Activated naive CD4-positive, alpha-beta T cell treated with anti-CD3 and anti-CD28 coated beads, Interleukin-2, amount 50 U/mL, for 24 hours (primary cell): ENCODE results near the gene TLN1.
A peak's percentile ranks its signal among the peaks of the same experiment; 100 is the strongest.

Experiments used
- H3K27ac Mint-ChIP-seq: one replicate; pipeline ENCODE4 v1.8.0; 2021; ENCODE audit warnings: mild to moderate bottlenecking, mixed read lengths
- H3K27me3 Mint-ChIP-seq: one replicate; pipeline ENCODE4 v1.8.0; 2021; ENCODE audit warnings: mixed read lengths
- H3K36me3 Mint-ChIP-seq: one replicate; pipeline ENCODE4 v1.8.0; 2021; ENCODE audit warnings: mixed read lengths
- H3K4me1 Mint-ChIP-seq: one replicate; pipeline ENCODE4 v1.8.0; 2021; ENCODE audit warnings: mixed read lengths
- H3K4me3 Mint-ChIP-seq: one replicate; pipeline ENCODE4 v1.8.0; 2021; ENCODE audit warnings: mild to moderate bottlenecking, mixed read lengths
- H3K9me3 Mint-ChIP-seq: one replicate; pipeline ENCODE4 v1.8.0; 2021; ENCODE audit warnings: mixed read lengths

TLN1 gene

GRCh38 chr9:35706951-35707350 lies 25.0 kb downstream of the TLN1 start:
- Mint-ChIP-seq H3K4me3 (no peak overlapping the region), H3K27me3 (no peaks in the 10 kb centered on the region), H3K9me3 (no peaks in the 10 kb centered on the region), H3K36me3 (peaks cover 24% of the 10 kb centered on the region), H3K27ac (no peak overlapping the region), H3K4me1 (no peaks in the 10 kb centered on the region)

GRCh38 chr9:35705836-35706430 lies 26.1 kb downstream of the TLN1 start:
- Mint-ChIP-seq H3K27me3 (no peaks in the 10 kb centered on the region), H3K36me3 (peaks cover 21% of the 10 kb centered on the region), H3K4me1 (no peaks in the 10 kb centered on the region), H3K9me3 (no peaks in the 10 kb centered on the region), H3K27ac (no peak overlapping the region), H3K4me3 (no peak overlapping the region)

DNA sequence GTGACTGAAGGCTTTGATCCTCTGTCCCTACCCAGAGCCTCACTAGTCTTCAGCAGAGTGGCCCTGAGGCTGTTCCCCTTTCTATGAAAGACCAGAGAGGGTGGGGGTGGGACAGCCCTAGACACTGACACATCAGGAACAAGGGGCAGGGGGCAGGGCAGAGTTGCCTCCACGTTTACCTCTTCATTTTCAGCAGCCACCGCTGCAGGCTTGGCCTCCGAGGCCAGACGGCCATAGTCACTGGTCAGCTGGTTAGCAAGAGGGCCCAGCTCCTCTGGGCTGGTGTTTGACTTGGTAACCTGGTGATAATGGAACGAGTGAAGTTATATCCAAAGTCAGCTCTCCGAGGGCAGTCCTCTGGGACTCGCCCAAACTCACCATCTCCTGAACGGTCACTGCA lies 26.6 kb downstream of the TLN1 start:
- H3K9me3 Mint-ChIP-seq, result no peaks in the 10 kb centered on the region
- no peak overlapping the region for H3K4me3 Mint-ChIP-seq
- no peak overlapping the region for H3K27ac Mint-ChIP-seq
- no peaks in the 10 kb centered on the region for H3K4me1 Mint-ChIP-seq
- H3K27me3 Mint-ChIP-seq, result no peaks in the 10 kb centered on the region
- peaks cover 19% of the 10 kb centered on the region for H3K36me3 Mint-ChIP-seq

DNA sequence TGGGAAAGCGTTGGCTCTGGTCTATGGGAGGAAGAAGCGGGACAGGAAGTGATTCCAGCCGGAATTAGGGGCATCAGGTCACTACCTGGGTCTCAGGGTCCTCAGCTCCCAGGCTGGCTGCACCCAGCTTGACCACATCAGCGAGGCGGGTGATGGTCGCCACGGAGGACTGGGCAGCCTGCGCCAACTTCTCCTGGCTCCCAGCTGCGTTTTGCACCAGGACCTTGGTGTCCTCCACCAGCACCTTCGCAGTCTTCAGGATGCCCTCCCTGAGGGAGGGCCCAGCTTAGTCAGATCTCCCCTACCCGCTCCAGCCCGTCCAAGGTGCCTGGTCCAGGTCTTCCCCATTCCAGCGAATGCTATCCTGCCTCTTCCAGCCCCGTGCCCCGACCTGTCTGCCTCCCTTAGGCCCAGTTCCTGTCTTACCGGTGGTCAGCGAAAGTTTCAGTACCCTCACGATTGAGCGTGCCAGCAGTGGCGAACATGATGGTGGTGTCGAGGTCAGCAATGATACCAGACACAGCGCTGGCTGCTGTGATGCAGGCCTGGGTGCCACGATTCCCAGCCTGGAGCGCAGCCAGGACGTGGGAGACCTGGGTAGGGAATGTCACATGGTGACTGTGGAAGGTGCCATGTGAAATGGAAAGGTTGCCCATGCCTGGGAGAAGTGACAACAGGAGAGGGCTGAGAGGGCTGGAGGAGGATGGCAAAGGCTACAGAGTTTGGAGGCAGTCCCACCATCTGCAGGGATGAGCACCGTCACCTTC lies 27.9 kb downstream of the TLN1 start:
- Mint-ChIP-seq H3K36me3 (peaks cover 19% of the 10 kb centered on the region), H3K27me3 (no peaks in the 10 kb centered on the region), H3K4me3 (no peak overlapping the region), H3K4me1 (no peaks in the 10 kb centered on the region), H3K9me3 (no peaks in the 10 kb centered on the region), H3K27ac (no peak overlapping the region)

- Mint-ChIP-seq H3K4me3 (no peak overlapping the region), H3K27ac (no peak overlapping the region), H3K27me3 (no peaks in the 10 kb centered on the region), H3K36me3 (peaks cover 16% of the 10 kb centered on the region), H3K4me1 (no peaks in the 10 kb centered on the region), H3K9me3 (no peaks in the 10 kb centered on the region)
Measured at GRCh38 chr9:35702696-35703095, 29.3 kb downstream of the TLN1 start.

- H3K36me3 Mint-ChIP-seq, result peaks cover 13% of the 10 kb centered on the region
- no peaks in the 10 kb centered on the region for H3K27me3 Mint-ChIP-seq
- H3K4me1 Mint-ChIP-seq, result peaks cover 8% of the 10 kb centered on the region
- no peaks in the 10 kb centered on the region for H3K9me3 Mint-ChIP-seq
- no peak overlapping the region for H3K4me3 Mint-ChIP-seq
- H3K27ac Mint-ChIP-seq, result no peak overlapping the region
Measured at GRCh38 chr9:35700942-35701341, 31.1 kb downstream of the TLN1 start.

- Mint-ChIP-seq H3K4me3 (no peak overlapping the region), H3K9me3 (no peaks in the 10 kb centered on the region), H3K4me1 (peaks cover 8% of the 10 kb centered on the region), H3K27ac (no peak overlapping the region), H3K36me3 (peaks cover 13% of the 10 kb centered on the region), H3K27me3 (no peaks in the 10 kb centered on the region)
Measured at GRCh38 chr9:35700031-35700430, 32.0 kb downstream of the TLN1 start.

- Mint-ChIP-seq H3K36me3 (peaks cover 10% of the 10 kb centered on the region), H3K27ac (no peak overlapping the region), H3K4me3 (no peak overlapping the region), H3K9me3 (no peaks in the 10 kb centered on the region), H3K27me3 (no peaks in the 10 kb centered on the region), H3K4me1 (peaks cover 8% of the 10 kb centered on the region)
Measured at GRCh38 chr9:35698231-35698630, 33.8 kb downstream of the TLN1 start.

- Mint-ChIP-seq H3K27me3 (no peaks in the 10 kb centered on the region), H3K27ac (no peak overlapping the region), H3K4me3 (no peak overlapping the region), H3K4me1 (peaks cover 8% of the 10 kb centered on the region), H3K9me3 (no peaks in the 10 kb centered on the region), H3K36me3 (peaks cover 10% of the 10 kb centered on the region)
Measured at GRCh38 chr9:35697486-35697885, 34.5 kb downstream of the TLN1 start.

- Mint-ChIP-seq H3K9me3 (no peaks in the 10 kb centered on the region), H3K4me1 (peaks cover 13% of the 10 kb centered on the region), H3K27me3 (no peaks in the 10 kb centered on the region), H3K27ac (peak overlapping the region; percentile 46), H3K36me3 (peaks cover 10% of the 10 kb centered on the region), H3K4me3 (no peak overlapping the region)
Measured at GRCh38 chr9:35696520-35697215, 35.3 kb downstream of the TLN1 start.

- no peak overlapping the region for H3K4me3 Mint-ChIP-seq
- no peaks in the 10 kb centered on the region for H3K27me3 Mint-ChIP-seq
- H3K9me3 Mint-ChIP-seq, result no peaks in the 10 kb centered on the region
- H3K36me3 Mint-ChIP-seq, result peaks cover 10% of the 10 kb centered on the region
- peaks cover 18% of the 10 kb centered on the region for H3K4me1 Mint-ChIP-seq
- peak overlapping the region; percentile 46 for H3K27ac Mint-ChIP-seq
Measured at GRCh38 chr9:35695943-35696401, 36.0 kb downstream of the TLN1 start.

DNA sequence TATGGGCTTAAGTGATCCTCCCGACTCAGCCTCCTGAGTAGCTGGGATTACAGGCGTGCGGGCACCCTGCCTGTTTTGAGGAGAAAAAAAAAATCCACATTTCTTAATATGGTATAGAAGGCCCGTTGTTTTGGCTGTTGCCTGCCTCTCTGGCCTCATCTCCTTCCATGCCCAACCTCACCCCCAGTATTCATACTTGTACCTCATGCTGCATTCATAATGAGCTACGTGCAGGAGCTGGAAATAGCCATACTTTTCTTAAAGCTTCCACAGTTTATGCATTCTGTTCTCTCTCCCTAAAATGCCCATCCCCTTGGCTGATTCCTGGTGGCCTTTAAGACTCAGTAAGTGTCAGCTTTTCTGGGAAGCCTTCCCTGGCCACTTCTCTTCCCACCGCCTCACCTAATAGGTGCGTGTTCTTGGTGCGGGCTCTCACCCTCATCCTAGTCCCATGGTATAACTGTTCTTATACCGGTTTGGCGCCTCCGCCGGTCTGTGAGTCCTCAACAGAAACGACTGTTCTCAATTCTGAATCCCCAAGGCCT lies 40.2 kb downstream of the TLN1 start:
- Mint-ChIP-seq H3K27me3 (no peaks in the 10 kb centered on the region), H3K4me3 (peak overlapping the region; percentile 86), H3K27ac (peak overlapping the region; percentile 69), H3K4me1 (peaks cover 34% of the 10 kb centered on the region), H3K36me3 (peaks cover 4% of the 10 kb centered on the region), H3K9me3 (no peaks in the 10 kb centered on the region)

DNA sequence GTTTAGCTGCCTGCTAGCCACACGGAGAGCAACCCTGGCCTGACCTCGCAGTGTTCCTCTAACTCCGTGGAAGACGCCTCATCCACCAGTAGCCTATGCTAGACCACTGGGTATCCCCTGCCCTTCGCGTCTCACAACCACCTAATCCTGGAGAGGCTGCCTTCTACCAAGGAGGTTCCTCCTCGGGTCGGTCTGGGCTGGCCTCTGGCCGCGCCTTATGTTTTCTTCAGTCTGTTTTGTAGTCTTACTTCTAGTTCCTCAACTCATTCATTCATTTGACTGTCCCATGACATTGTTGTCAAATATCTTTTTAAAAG lies 40.7 kb downstream of the TLN1 start:
- Mint-ChIP-seq H3K36me3 (no peaks in the 10 kb centered on the region), H3K27me3 (no peaks in the 10 kb centered on the region), H3K4me1 (peaks cover 29% of the 10 kb centered on the region), H3K4me3 (peak overlapping the region; percentile 86), H3K27ac (peak overlapping the region; percentile 87), H3K9me3 (no peaks in the 10 kb centered on the region)

- H3K27ac Mint-ChIP-seq, result no peak overlapping the region
- peaks cover 28% of the 10 kb centered on the region for H3K4me1 Mint-ChIP-seq
- no peaks in the 10 kb centered on the region for H3K27me3 Mint-ChIP-seq
- H3K9me3 Mint-ChIP-seq, result no peaks in the 10 kb centered on the region
- H3K36me3 Mint-ChIP-seq, result no peaks in the 10 kb centered on the region
- peak overlapping the region; percentile 86 for H3K4me3 Mint-ChIP-seq
Measured at GRCh38 chr9:35690614-35691333, 41.2 kb downstream of the TLN1 start.

DNA sequence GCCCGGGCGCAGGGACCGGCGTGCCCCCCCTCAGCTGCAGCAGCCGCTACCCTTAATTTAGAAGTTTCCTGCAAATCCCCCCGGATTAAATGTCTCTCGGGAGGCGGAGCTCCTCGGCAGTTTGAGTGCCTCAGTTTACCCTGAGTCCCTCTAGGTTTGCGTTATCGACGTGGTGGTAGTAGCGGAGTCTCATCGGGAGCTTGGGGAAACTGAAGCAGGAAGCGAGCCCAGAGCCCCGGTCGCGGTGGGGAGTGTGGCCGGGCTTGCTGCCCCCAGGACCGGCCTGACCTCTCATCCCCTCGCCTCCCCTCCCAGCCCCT lies 41.7 kb downstream of the TLN1 start:
- Mint-ChIP-seq H3K9me3 (no peaks in the 10 kb centered on the region), H3K27ac (peak overlapping the region; percentile 74), H3K4me1 (peaks cover 28% of the 10 kb centered on the region)

More for the DNA sequence above, 41.7 kb downstream of the TLN1 start:
- Mint-ChIP-seq H3K36me3 (no peaks in the 10 kb centered on the region), H3K4me3 (peak overlapping the region; percentile 76), H3K27me3 (no peaks in the 10 kb centered on the region)
